ENCODE measurements around the gene TP73. TPM values are rescaled to one million over a fixed set of nuclear protein-coding genes. Genes with fewer than 3 reads are reported as not detected.

Gene TP73
- total and polyA plus RNA-seq, 8 donors, result 1.6 to 2.7 (median 2.0) TPM

DNA sequence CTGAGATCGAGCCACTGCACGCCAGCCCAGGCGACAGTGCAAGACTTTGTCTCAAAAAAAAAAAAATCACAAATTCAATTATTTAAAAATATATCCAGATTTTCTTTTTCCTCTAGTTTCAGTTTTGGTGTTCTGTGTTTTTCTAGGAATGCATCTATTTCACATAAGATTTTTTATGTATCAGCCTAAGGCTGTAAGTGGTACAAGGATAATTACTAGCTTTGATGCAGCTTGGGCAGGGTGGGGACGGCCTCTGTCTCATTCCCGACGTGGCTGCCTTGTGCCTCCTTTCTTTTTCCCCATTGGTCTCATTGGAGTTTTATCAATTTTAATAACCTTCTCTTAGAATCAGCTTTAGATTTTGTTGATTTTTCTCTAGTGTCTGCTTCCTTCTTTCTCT is 106.8 kb downstream of the TP73 start:
- TF ChIP-seq, protein P1, sequence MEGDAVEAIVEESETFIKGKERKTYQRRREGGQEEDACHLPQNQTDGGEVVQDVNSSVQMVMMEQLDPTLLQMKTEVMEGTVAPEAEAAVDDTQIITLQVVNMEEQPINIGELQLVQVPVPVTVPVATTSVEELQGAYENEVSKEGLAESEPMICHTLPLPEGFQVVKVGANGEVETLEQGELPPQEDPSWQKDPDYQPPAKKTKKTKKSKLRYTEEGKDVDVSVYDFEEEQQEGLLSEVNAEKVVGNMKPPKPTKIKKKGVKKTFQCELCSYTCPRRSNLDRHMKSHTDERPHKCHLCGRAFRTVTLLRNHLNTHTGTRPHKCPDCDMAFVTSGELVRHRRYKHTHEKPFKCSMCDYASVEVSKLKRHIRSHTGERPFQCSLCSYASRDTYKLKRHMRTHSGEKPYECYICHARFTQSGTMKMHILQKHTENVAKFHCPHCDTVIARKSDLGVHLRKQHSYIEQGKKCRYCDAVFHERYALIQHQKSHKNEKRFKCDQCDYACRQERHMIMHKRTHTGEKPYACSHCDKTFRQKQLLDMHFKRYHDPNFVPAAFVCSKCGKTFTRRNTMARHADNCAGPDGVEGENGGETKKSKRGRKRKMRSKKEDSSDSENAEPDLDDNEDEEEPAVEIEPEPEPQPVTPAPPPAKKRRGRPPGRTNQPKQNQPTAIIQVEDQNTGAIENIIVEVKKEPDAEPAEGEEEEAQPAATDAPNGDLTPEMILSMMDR (IDR thresholded peaks at IDR 0.05), result no peak
- DNase-seq (no peak), ATAC-seq (no peak)
- Histone ChIP-seq H3K4me1 (no peaks in the 10 kb centered on the region), H3K27ac (no peak overlapping the region), H3K27me3 (peaks cover 0 to 72% of the 10 kb centered on the region in 2 donors), H3K4me3 (no peak overlapping the region), H3K36me3 (no peaks in the 10 kb centered on the region), H3K9me3 (no peaks in the 10 kb centered on the region)
- intact Hi-C loops (cut with DNase I), result no loop called here

DNA sequence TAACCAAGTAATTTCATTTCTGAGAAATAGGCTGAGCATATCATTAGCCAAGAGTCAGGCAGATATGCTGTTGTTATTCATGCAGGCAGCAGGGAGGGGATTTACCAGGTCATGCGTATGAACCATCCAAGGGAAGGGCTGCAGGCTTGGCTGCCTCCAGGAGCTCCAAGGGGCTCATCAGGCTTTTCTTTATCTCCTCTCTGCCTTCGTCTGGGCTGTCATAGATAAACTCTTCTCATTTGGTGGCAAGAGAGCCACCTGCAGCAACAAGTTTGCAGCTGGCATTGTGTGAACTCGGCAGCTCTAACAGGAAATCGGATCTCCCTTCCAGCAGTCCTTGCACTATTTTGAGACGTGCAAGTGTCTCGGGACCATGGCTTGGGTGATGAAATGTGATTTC is 107.5 kb downstream of the TP73 start:
- no peaks in the 10 kb centered on the region for H3K9me3 ChIP-seq
- H3K4me1 ChIP-seq, result no peaks in the 10 kb centered on the region
- intact Hi-C loops (cut with DNase I), result no loop called here
- DNase-seq (no peak), ATAC-seq (no peak)
- peaks cover 0 to 66% of the 10 kb centered on the region in 2 donors for H3K27me3 ChIP-seq
- no peak overlapping the region for H3K4me3 ChIP-seq
- H3K36me3 ChIP-seq, result no peaks in the 10 kb centered on the region
- TF ChIP-seq, protein P1 (IDR thresholded peaks at IDR 0.05), result no peak
- no peak overlapping the region for H3K27ac ChIP-seq

DNA sequence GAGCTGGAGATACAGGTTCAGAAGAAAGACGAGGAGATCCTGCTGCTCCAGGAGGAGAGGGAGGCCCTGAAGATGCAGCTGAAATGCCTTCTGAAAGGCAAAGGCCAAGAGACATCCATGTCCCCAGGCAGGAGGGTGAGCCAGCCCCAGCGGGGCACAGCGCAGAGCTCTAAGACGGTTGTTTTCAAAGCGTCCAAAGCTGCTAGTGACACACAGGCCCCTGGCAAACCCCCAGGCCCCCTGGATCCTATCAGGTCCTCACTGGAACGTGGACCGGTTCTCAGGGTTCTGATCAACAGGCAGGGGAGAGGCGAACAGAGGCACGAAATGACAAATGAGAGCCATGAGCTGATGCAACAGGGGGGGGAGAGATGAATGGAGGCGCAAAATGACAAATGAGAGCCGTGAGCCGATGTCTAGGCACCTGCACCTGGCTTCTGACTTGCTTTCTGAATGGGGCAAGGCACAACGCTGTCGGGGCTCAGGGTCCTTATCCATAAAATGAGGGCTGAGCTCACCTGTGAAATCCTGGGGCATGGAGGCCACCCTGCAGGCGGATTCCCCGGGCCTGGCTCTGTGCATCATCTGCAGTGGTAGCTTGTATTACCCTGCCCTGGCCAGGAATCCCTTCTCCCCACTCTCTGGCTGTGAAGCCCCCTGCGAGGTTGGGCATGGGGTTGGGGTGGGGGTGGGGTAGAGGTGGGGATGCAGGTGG is 109.1 kb downstream of the TP73 start:
- Histone ChIP-seq H3K27ac (no peak overlapping the region), H3K4me1 (no peaks in the 10 kb centered on the region), H3K9me3 (no peaks in the 10 kb centered on the region), H3K36me3 (no peaks in the 10 kb centered on the region), H3K4me3 (no peak overlapping the region), H3K27me3 (peaks cover 0 to 49% of the 10 kb centered on the region in 2 donors)
- intact Hi-C loops (cut with DNase I), result no loop called here
- peak in 1 of 4 donors; percentile 53 for DNase-seq
- TF ChIP-seq, protein P1 (IDR thresholded peaks at IDR 0.05), result no peak
- ATAC-seq, result no peak

DNA sequence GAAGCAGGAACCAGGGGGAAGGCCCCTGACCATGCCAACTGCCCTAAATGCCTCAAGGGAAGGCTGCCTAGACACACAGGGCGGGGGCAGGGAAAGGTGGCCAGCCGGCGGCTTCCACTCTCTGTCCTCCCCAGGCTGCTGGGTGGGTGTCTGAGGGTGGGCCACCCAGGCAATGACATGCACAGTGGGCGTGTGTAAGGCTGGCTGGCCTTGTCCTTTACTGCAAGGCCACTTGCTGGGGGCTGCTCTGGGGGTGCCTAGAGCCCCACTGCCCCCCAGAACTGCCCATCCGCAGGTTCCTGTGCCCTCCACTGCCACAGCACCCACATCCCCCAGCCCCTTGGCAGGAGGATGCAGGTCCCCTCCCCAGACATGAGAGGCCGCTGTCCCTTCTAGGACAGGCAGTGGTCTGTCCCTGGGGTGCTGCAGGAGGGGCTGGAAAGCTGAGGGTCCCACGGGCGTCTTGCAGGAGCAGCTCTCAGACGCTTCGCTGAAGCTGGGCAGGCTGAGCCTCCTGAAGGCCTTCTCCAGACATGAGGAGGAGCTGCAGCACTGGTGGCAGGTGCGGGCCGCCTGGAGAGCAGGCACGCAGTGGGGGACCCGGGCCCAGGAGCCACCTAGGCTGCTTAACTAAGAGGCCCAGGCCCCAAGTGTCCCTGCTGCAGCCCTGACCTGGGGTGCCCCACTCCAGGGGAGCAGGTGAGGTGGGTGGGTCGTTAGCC is 110.0 kb downstream of the TP73 start:
- ATAC-seq, result no peak
- no peak overlapping the region for H3K27ac ChIP-seq
- intact Hi-C loops (cut with DNase I), result no loop called here
- TF ChIP-seq, protein P1 (IDR thresholded peaks at IDR 0.05), result no peak
- no peak overlapping the region for H3K4me3 ChIP-seq
- peak in 1 of 4 donors; percentile 71 for DNase-seq
- no peaks in the 10 kb centered on the region for H3K4me1 ChIP-seq
- peaks cover 0 to 48% of the 10 kb centered on the region in 2 donors for H3K27me3 ChIP-seq
- no peaks in the 10 kb centered on the region for H3K9me3 ChIP-seq
- no peaks in the 10 kb centered on the region for H3K36me3 ChIP-seq

DNA sequence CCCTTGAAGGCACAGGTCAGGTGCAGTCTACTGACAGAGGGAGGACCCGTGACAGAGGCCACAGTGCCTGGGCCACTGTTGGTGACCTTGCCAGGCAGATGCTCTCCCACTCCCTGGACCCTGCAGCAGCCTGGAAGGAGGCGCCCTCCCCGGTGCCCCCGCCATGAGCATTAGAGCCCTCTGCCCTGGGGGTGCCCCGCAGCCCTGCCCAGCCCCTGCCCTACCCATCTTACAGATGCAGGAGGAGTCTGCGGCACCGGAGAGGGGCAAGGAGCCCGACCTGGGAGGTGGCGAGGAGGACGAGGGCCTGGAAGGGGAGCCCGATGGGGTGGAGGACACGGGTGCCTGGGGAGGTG is 110.5 kb downstream of the TP73 start:
- Histone ChIP-seq H3K4me1 (no peaks in the 10 kb centered on the region), H3K9me3 (no peaks in the 10 kb centered on the region), H3K36me3 (no peaks in the 10 kb centered on the region), H3K27ac (no peak overlapping the region), H3K4me3 (no peak overlapping the region), H3K27me3 (peaks cover 0 to 46% of the 10 kb centered on the region in 2 donors)
- intact Hi-C loops (cut with DNase I), result no loop called here
- no peak for ATAC-seq
- TF ChIP-seq, protein P1 (IDR thresholded peaks at IDR 0.05), result no peak
- DNase-seq, result peak in 1 of 4 donors; percentile 79
